H9 (cell line): ENCODE results near the gene ARHGAP24. TPM values are rescaled to one million over a fixed set of nuclear protein-coding genes. Genes with fewer than 3 reads are reported as not detected.

Source experiments
- DNase-seq: peaks from one replicate; pipeline ENCODE4 v3.0.0-alpha.2; 2017
- H2AFZ ChIP-seq: one replicate; pipeline ENCODE4 v1.6.1; 2013; ENCODE audit warnings: mild to moderate bottlenecking, low read length, control low read depth, moderate library complexity
- H2AK5ac ChIP-seq: 2 replicates; pipeline ENCODE4 v1.6.1; 2013; ENCODE audit warnings: low read length, control low read depth, mixed read lengths; ENCODE audit not compliant: insufficient read length
- H2BK120ac ChIP-seq: one replicate; pipeline ENCODE4 v1.6.1; 2013; ENCODE audit warnings: low read depth, mild to moderate bottlenecking, low read length, control low read depth, inconsistent platforms; ENCODE audit not compliant: poor library complexity, severe bottlenecking
- H2BK12ac ChIP-seq: 2 replicates; pipeline ENCODE4 v1.6.1; 2013; ENCODE audit warnings: low read length, control low read depth, mixed read lengths, low read depth; ENCODE audit not compliant: insufficient read length
- H2BK15ac ChIP-seq: 2 replicates; pipeline ENCODE4 v1.6.1; 2013; ENCODE audit warnings: low read depth, low read length, control low read depth
- H2BK20ac ChIP-seq: one replicate; pipeline ENCODE4 v1.6.1; 2013; ENCODE audit warnings: low read depth, mild to moderate bottlenecking, low read length, control low read depth, inconsistent platforms; ENCODE audit not compliant: poor library complexity, severe bottlenecking
- H2BK5ac ChIP-seq: 2 replicates; pipeline ENCODE4 v1.6.1; 2013; ENCODE audit warnings: low read length, control low read depth, mixed read lengths; ENCODE audit not compliant: insufficient read length
- H3K14ac ChIP-seq: 2 replicates; pipeline ENCODE4 v1.6.1; 2013; ENCODE audit warnings: low read length, control low read depth; ENCODE audit not compliant: insufficient read depth
- H3K18ac ChIP-seq: 2 replicates; pipeline ENCODE4 v1.6.1; 2013; ENCODE audit warnings: low read depth, mild to moderate bottlenecking, mixed read lengths, low read length, control low read depth; ENCODE audit not compliant: insufficient read length
- H3K23ac ChIP-seq: 2 replicates; pipeline ENCODE4 v1.6.1; 2013; ENCODE audit warnings: low read length, control low read depth, mixed read lengths, low read depth; ENCODE audit not compliant: insufficient read length
- H3K23me2 ChIP-seq: 2 replicates; pipeline ENCODE4 v1.6.1; 2013; ENCODE audit warnings: low read depth, mild to moderate bottlenecking, mixed read lengths, low read length, control low read depth; ENCODE audit not compliant: insufficient read length, poor library complexity, severe bottlenecking
- H3K27ac ChIP-seq: 2 replicates; pipeline ENCODE4 v1.5.1; 2013; ENCODE audit warnings: low read length, control low read depth, mixed read lengths, low read depth; ENCODE audit not compliant: insufficient read length
- H3K27me3 ChIP-seq: 2 replicates; pipeline ENCODE4 v1.6.1; 2013; ENCODE audit warnings: low read length, control low read depth, inconsistent platforms; ENCODE audit not compliant: insufficient read depth
- H3K4ac ChIP-seq: 2 replicates; pipeline ENCODE4 v1.6.1; 2013; ENCODE audit warnings: low read depth, mild to moderate bottlenecking, control low read depth, inconsistent platforms, low read length, moderate library complexity
- H3K4me1 ChIP-seq: 2 replicates; pipeline ENCODE4 v1.6.1; 2013; ENCODE audit warnings: low read length, control low read depth, inconsistent platforms; ENCODE audit not compliant: insufficient read depth
- H3K4me2 ChIP-seq: 2 replicates; pipeline ENCODE4 v1.6.1; 2013; ENCODE audit warnings: low read length, control low read depth, mixed read lengths; ENCODE audit not compliant: insufficient read length, insufficient read depth
- H3K56ac ChIP-seq: 2 replicates; pipeline ENCODE4 v1.6.1; 2013; ENCODE audit warnings: low read depth, mild to moderate bottlenecking, mixed read lengths, low read length, control low read depth; ENCODE audit not compliant: insufficient read length
- H3K79me1 ChIP-seq: 2 replicates; pipeline ENCODE4 v1.6.1; 2013; ENCODE audit warnings: low read depth, mild to moderate bottlenecking, moderate library complexity, low read length, control low read depth, inconsistent platforms; ENCODE audit not compliant: insufficient read depth, poor library complexity, severe bottlenecking
- H3K79me2 ChIP-seq: 2 replicates; pipeline ENCODE4 v1.6.1; 2013; ENCODE audit warnings: low read length, control low read depth, inconsistent platforms; ENCODE audit not compliant: insufficient read depth
- H3K9ac ChIP-seq: 2 replicates; pipeline ENCODE4 v1.6.1; 2013; ENCODE audit warnings: low read length, control low read depth, mixed read lengths; ENCODE audit not compliant: insufficient read length; ENCODE audit errors: extremely low read depth
- H3K9me3 ChIP-seq: one replicate; pipeline ENCODE4 v1.6.1; 2013; ENCODE audit warnings: low read depth, low read length, inconsistent platforms; ENCODE audit not compliant: control insufficient read depth
- H3T11ph ChIP-seq: one replicate; pipeline ENCODE4 v1.6.1; 2013; ENCODE audit warnings: mild to moderate bottlenecking, low read length, control low read depth, inconsistent platforms
- H4K20me1 ChIP-seq: one replicate; pipeline ENCODE4 v1.6.1; 2013; ENCODE audit not compliant: control insufficient read depth, insufficient read length, insufficient read depth
- H4K5ac ChIP-seq: 2 replicates; pipeline ENCODE4 v1.6.1; 2013; ENCODE audit warnings: low read depth, mild to moderate bottlenecking, mixed read lengths, low read length, control low read depth; ENCODE audit not compliant: insufficient read length
- H4K8ac ChIP-seq: replicated peaks from 2 replicates; pipeline ENCODE4 v1.6.1; 2013; ENCODE audit warnings: low read length, control low read depth, mixed read lengths, low read depth; ENCODE audit not compliant: insufficient read length
- H4K91ac ChIP-seq: 2 replicates; pipeline ENCODE4 v1.6.1; 2013; ENCODE audit warnings: low read depth, mild to moderate bottlenecking, moderate library complexity, mixed read lengths, low read length, control low read depth; ENCODE audit not compliant: insufficient read length
- H3K27ac Mint-ChIP-seq, 3 experiments: 2 replicates in 2 of 3; 3 replicates in 1 of 3; pipeline ENCODE4 v1.8.0; 2020 to 2021; ENCODE audit warnings: mixed read lengths in 3 of 3, mild to moderate bottlenecking in 1 of 3, moderate library complexity in 1 of 3
- H3K27me3 Mint-ChIP-seq: 2 replicates; pipeline ENCODE4 v1.8.0; 2021; ENCODE audit warnings: low read depth, mild to moderate bottlenecking, moderate library complexity, mixed read lengths
- H3K36me3 Mint-ChIP-seq, 3 experiments: 2 replicates in 2 of 3; 3 replicates in 1 of 3; pipeline ENCODE4 v1.8.0; 2020 to 2021; ENCODE audit warnings: low read depth in 3 of 3, mixed read lengths in 3 of 3; ENCODE audit not compliant: insufficient read depth in 1 of 3
- H3K4me1 Mint-ChIP-seq, 2 experiments: 2 replicates each; pipeline ENCODE4 v1.8.0; 2020; ENCODE audit warnings: mixed read lengths in 2 of 2
- H3K4me3 Mint-ChIP-seq, 2 experiments: 2 replicates in 1 of 2; 3 replicates in 1 of 2; pipeline ENCODE4 v1.8.0; 2020 to 2021; ENCODE audit warnings: mild to moderate bottlenecking in 2 of 2, mixed read lengths in 2 of 2, moderate library complexity in 1 of 2
- H3K9me3 Mint-ChIP-seq, 2 experiments: 2 replicates in 1 of 2; 3 replicates in 1 of 2; pipeline ENCODE4 v1.8.0; 2020; ENCODE audit warnings: mild to moderate bottlenecking in 2 of 2, mixed read lengths in 2 of 2, moderate library complexity in 1 of 2
- CTCF ChIP-seq: fragments of 200-600 bp; sonication (generic); conservative IDR thresholded peaks from 3 replicates; pipeline ENCODE4 v1.8.0; 2021; ENCODE audit warnings: antibody characterized with exemption, mild to moderate bottlenecking
- WGBS: extraction: QIAGEN DNeasy Blood & Tissue Kit; methylation state at CpG from one replicate; pipeline ENCODE4 v1.1.7; 2013; ENCODE audit warnings: missing lambda C conversion rate, low lambda C conversion rate, mixed read lengths; ENCODE audit not compliant: insufficient read length; ENCODE audit errors: extremely low coverage; 5-methylcytosine and 5-hydroxymethylcytosine counted together
- total RNA-seq: library from RNA; stranded (reverse); gene quantifications from 2 replicates; pipeline ENCODE4 v1.2.1, GENCODE V29; 2021

The ARHGAP24 gene
- total RNA-seq, 1 experiment from 2014 or later = 0.37 TPM

GRCh38 chr4:85884251-85884650, 409.3 kb downstream of the ARHGAP24 start:
- Histone ChIP-seq H4K8ac (no peak overlapping the region), H3K4me2 (no peak overlapping the region), H2AK5ac (no peak overlapping the region), H2BK20ac (no peak overlapping the region), H3K18ac (no peak overlapping the region), H3K4ac (no peak overlapping the region), H3K9me3 (no peaks in the 10 kb centered on the region), H2BK12ac (no peak overlapping the region), H4K91ac (no peak overlapping the region), H3K23ac (no peak overlapping the region), H3T11ph (no peak overlapping the region), H3K79me2 (no peaks in the 10 kb centered on the region), H2BK5ac (no peak overlapping the region), H3K4me1 (peaks cover 3% of the 10 kb centered on the region; the same call in 1 of the 2 replicates), H4K20me1 (no peaks in the 10 kb centered on the region), H4K5ac (no peak overlapping the region), H3K79me1 (no peaks in the 10 kb centered on the region), H3K23me2 (no peaks in the 10 kb centered on the region), H3K27ac (no peak overlapping the region), H3K56ac (no peak overlapping the region), H2AFZ (no peak overlapping the region), H3K9ac (no peak overlapping the region), H2BK120ac (no peak overlapping the region), H3K27me3 (no peaks in the 10 kb centered on the region), H2BK15ac (no peak overlapping the region), H3K14ac (no peak overlapping the region)
- Mint-ChIP-seq H3K4me1 (peaks cover 11 to 13% of the 10 kb centered on the region in 2 experiments), H3K9me3 (no peaks in the 10 kb centered on the region), H3K27me3 (no peaks in the 10 kb centered on the region), H3K27ac (no peak overlapping the region), H3K36me3 (no peaks in the 10 kb centered on the region; a peak in 1 of 7 replicates), H3K4me3 (no peak overlapping the region)
- no CpG with 5 or more reads among the region's 2 CpGs for WGBS
- no peak for DNase-seq
- TF ChIP-seq CTCF = no peak
